Putamen (tissue), 1 donor: ENCODE data around the gene REM2.

Experiments used
- DNase-seq: peaks from one replicate; pipeline ENCODE4 v3.0.0-alpha.2; 2016; ENCODE audit warnings: low spot score

Gene REM2

GRCh38 chr14:22883173-22883976, at the start of gene REM2:
REM2 (plus strand) TSS chr14:22883222; CDS start chr14:22883288, 66 bp downstream.
- no peak for DNase-seq

GRCh38 chr14:22835505-22835904, 47.5 kb upstream of the REM2 start:
- DNase-seq, result no peak

DNA sequence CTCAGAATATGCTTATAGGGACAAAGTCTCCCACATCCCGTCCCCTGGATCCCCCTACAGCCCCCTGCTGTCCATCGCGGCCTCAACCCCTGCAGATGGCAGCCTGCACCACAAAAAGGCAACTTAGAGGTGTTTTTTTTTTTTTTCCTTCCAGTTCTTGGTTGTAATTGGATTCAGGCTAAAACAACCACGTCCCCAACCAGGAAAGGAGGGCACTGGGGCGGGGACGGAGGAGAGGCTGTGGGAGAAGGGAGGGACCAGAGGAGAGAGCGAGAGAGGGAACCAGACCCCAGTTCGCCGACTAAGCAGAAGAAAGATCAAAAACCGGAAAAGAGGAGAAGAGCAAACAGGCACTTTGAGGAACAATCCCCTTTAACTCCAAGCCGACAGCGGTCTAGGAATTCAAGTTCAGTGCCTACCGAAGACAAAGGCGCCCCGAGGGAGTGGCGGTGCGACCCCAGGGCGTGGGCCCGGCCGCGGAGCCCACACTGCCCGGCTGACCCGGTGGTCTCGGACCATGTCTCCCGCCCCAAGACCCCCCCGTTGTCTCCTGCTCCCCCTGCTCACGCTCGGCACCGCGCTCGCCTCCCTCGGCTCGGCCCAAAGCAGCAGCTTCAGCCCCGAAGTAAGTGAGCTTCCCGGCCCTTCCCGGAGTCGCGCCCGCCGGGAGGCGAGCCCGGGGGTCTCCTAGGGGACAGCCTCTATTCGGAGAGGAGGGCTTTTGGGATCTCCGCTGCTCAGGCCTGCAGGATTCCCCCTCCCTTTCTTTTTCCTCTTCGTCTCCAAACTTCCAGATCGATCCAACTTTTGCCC, 46.5 kb upstream of the REM2 start, which contains the start of gene MMP14:
TSS of gene MMP14 (plus strand) at position 285 of the 813 bp plus-strand sequence. CDS start at position 518, 233 bp downstream.
- DNase-seq, result no peak

GRCh38 chr14:22837114-22837749, 45.8 kb upstream of the REM2 start:
- no peak for DNase-seq

- DNase-seq, result no peak
These were observed 45.1 kb upstream of the REM2 start for GRCh38 chr14:22837750-22838538.

- DNase-seq, result no peak
These were observed 44.4 kb upstream of the REM2 start for GRCh38 chr14:22838631-22839041.

- DNase-seq, result no peak
These were observed 43.8 kb upstream of the REM2 start for GRCh38 chr14:22839159-22839779.

- no peak for DNase-seq
These were observed 41.7 kb upstream of the REM2 start for GRCh38 chr14:22841311-22841710.

- DNase-seq, result no peak
These were observed 41.3 kb upstream of the REM2 start for GRCh38 chr14:22841769-22842168.

DNA sequence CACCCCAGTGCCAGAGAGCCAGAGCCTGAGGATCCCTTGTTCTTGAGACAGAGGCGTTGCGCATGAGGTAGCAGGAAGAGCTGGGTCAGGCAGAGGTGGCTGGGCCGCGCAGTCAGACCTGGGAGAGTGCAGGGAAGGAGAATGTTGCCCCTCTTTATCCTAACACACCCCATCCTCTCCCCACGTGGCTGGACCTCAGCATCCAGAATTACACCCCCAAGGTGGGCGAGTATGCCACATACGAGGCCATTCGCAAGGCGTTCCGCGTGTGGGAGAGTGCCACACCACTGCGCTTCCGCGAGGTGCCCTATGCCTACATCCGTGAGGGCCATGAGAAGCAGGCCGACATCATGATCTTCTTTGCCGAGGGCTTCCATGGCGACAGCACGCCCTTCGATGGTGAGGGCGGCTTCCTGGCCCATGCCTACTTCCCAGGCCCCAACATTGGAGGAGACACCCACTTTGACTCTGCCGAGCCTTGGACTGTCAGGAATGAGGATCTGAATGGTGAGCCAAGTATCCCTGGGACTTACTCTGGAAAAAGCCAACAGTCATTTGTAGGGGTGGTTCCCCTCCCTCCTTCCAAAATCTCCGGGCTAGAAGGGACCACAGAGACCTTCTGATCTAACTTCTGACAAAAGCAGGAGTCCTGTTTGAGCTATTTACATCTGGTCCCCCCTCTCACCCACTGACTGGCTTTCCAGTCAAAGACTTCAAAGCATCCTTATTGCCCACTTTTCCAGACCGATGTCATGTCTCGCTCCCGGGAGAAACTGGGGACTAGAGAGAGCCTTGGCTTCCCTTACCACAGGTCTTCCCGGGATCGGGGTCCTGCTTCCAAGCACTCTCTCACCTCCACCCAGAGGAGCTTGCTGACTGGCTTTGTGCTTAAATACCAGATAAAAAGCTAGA, 40.6 kb upstream of the REM2 start:
- no peak for DNase-seq

DNA sequence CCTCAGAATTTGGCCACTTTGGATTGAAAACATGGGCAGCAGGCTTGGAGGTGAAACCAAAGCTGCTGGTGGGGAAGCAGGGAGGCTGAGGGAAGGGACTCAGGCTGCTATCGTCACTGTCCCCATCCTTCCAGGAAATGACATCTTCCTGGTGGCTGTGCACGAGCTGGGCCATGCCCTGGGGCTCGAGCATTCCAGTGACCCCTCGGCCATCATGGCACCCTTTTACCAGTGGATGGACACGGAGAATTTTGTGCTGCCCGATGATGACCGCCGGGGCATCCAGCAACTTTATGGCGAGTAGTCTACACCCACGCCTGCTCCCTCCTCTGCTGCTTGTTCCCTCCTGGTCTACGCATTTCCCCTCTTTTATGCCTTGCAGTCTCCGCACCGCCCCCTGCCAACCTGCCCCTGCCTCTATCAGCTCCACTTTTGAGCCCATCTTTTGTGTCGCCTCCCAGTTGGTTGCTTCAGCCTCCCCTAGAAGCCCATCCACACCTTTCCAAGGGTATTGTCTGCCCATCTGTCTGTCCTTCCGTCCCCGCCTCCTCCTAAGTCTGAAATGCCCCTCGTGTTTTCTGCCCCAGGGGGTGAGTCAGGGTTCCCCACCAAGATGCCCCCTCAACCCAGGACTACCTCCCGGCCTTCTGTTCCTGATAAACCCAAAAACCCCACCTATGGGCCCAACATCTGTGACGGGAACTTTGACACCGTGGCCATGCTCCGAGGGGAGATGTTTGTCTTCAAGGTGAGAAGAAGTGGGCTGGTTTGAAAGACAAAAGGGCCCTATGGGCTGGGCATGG, 39.7 kb upstream of the REM2 start:
- DNase-seq, result no peak

GRCh38 chr14:22844221-22845102, 38.6 kb upstream of the REM2 start:
- DNase-seq, result no peak

- no peak for DNase-seq
These were observed 38.0 kb upstream of the REM2 start for GRCh38 chr14:22845103-22845394.

DNA sequence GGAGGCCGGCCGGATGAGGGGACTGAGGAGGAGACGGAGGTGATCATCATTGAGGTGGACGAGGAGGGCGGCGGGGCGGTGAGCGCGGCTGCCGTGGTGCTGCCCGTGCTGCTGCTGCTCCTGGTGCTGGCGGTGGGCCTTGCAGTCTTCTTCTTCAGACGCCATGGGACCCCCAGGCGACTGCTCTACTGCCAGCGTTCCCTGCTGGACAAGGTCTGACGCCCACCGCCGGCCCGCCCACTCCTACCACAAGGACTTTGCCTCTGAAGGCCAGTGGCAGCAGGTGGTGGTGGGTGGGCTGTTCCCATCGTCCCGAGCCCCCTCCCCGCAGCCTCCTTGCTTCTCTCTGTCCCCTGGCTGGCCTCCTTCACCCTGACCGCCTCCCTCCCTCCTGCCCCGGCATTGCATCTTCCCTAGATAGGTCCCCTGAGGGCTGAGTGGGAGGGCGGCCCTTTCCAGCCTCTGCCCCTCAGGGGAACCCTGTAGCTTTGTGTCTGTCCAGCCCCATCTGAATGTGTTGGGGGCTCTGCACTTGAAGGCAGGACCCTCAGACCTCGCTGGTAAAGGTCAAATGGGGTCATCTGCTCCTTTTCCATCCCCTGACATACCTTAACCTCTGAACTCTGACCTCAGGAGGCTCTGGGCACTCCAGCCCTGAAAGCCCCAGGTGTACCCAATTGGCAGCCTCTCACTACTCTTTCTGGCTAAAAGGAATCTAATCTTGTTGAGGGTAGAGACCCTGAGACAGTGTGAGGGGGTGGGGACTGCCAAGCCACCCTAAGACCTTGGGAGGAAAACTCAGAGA, 37.0 kb upstream of the REM2 start:
- DNase-seq, result no peak

DNA sequence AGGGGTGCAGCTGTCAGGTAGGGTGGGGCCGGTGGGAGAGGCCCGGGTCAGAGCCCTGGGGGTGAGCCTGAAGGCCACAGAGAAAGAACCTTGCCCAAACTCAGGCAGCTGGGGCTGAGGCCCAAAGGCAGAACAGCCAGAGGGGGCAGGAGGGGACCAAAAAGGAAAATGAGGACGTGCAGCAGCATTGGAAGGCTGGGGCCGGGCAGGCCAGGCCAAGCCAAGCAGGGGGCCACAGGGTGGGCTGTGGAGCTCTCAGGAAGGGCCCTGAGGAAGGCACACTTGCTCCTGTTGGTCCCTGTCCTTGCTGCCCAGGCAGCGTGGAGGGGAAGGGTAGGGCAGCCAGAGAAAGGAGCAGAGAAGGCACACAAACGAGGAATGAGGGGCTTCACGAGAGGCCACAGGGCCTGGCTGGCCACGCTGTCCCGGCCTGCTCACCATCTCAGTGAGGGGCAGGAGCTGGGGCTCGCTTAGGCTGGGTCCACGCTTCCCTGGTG, 36.2 kb upstream of the REM2 start:
- DNase-seq, result no peak

DNA sequence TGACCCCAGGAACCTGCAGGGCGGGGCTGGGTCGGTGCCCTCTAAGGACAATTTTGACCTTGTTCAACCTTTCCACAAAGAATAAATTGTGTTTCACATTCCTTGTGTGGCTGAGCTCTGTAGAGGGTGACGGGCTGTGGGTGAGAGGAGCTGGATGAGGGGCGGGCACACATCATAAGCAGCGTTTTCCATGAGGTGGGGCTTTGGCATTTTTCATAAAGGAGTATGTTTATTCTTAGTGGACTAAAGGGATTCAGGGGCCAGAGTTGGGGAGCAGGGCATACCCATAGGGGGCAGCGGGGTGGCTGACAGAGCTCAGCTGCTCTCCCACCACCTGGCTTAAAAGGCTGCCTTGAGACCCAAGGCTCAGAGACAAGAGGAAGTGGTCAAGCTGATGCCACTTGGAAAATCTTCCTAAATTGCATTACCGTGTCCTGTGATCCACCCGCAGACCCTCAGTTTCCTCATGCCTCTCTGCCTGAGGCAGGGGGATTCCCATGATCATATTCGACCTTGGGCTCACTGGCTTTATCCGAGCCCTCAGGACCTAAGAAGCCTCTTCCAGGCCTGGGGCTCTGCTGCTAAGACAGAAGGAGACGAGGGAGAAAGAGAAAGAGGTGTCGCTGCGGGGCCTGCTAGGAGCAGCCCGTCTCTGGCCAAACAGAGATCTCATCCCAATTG, 35.2 kb upstream of the REM2 start:
- DNase-seq, result no peak
